ENCODE measurements around the gene CWH43. TPM values are rescaled to one million over a fixed set of nuclear protein-coding genes. Genes with fewer than 3 reads are reported as not detected.
"Not testable (repeated sequence)": the region's sequence is repeated elsewhere in the genome, so short reads cannot be mapped to it uniquely, and the experiment has no call there.

The CWH43 gene
- total RNA-seq, 4 donors from 2014 or later: not detected

GRCh38 chr4:48970471-48970921 lies 15.6 kb upstream of the CWH43 start:
- Histone ChIP-seq H3K36me3 (no peaks in the 10 kb centered on the region), H3K9me3 (no peaks in the 10 kb centered on the region), H3K27ac (no peak overlapping the region), H3K27me3 (no peaks in the 10 kb centered on the region), H3K4me1 (no peaks in the 10 kb centered on the region), H3K4me3 (no peak overlapping the region)
- DNase-seq (ENCODE audit: low spot score in 2 of 2): no peak
- 51 to 65% methylated on average over 3 of the region's 3 CpGs for WGBS, 2 donors
- TF ChIP-seq, protein P1, sequence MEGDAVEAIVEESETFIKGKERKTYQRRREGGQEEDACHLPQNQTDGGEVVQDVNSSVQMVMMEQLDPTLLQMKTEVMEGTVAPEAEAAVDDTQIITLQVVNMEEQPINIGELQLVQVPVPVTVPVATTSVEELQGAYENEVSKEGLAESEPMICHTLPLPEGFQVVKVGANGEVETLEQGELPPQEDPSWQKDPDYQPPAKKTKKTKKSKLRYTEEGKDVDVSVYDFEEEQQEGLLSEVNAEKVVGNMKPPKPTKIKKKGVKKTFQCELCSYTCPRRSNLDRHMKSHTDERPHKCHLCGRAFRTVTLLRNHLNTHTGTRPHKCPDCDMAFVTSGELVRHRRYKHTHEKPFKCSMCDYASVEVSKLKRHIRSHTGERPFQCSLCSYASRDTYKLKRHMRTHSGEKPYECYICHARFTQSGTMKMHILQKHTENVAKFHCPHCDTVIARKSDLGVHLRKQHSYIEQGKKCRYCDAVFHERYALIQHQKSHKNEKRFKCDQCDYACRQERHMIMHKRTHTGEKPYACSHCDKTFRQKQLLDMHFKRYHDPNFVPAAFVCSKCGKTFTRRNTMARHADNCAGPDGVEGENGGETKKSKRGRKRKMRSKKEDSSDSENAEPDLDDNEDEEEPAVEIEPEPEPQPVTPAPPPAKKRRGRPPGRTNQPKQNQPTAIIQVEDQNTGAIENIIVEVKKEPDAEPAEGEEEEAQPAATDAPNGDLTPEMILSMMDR (IDR thresholded peaks at IDR 0.05): no peak
- TF ChIP-seq POLR2A (IDR thresholded peaks at IDR 0.05): no peak
- TF ChIP-seq EP300 (IDR thresholded peaks at IDR 0.05): no peak

- H3K4me1 ChIP-seq: no peaks in the 10 kb centered on the region
- no peak for DNase-seq (ENCODE audit: low spot score in 2 of 2)
- 51 to 61% methylated on average over 2 of the region's 2 CpGs for WGBS, 2 donors
- TF ChIP-seq POLR2A (IDR thresholded peaks at IDR 0.05): no peak
- TF ChIP-seq, protein P1 (IDR thresholded peaks at IDR 0.05): no peak
- no peak for TF ChIP-seq EP300 (IDR thresholded peaks at IDR 0.05)
- H3K4me3 ChIP-seq: no peak overlapping the region
- H3K9me3 ChIP-seq: no peaks in the 10 kb centered on the region
- no peaks in the 10 kb centered on the region for H3K27me3 ChIP-seq
- H3K36me3 ChIP-seq: no peaks in the 10 kb centered on the region
- no peak overlapping the region for H3K27ac ChIP-seq
These were observed 11.0 kb upstream of the CWH43 start for GRCh38 chr4:48974979-48975640.

- TF ChIP-seq, protein P1 (IDR thresholded peaks at IDR 0.05): no peak
- TF ChIP-seq POLR2A (IDR thresholded peaks at IDR 0.05): no peak
- TF ChIP-seq EP300 (IDR thresholded peaks at IDR 0.05): no peak
- 68 to 69% methylated on average over 4 of the region's 4 CpGs for WGBS, 2 donors
- H3K4me3 ChIP-seq: no peak overlapping the region
- DNase-seq (ENCODE audit: low spot score in 2 of 2): no peak
- H3K9me3 ChIP-seq: no peaks in the 10 kb centered on the region
- no peak overlapping the region for H3K27ac ChIP-seq
- H3K4me1 ChIP-seq: no peaks in the 10 kb centered on the region
- no peaks in the 10 kb centered on the region for H3K36me3 ChIP-seq
- no peaks in the 10 kb centered on the region for H3K27me3 ChIP-seq
These were observed 10.0 kb upstream of the CWH43 start for GRCh38 chr4:48976041-48976440.

GRCh38 chr4:48979914-48980579 lies 6.0 kb upstream of the CWH43 start:
- DNase-seq (ENCODE audit: low spot score in 2 of 2): no peak
- H3K4me3 ChIP-seq: no peak overlapping the region
- 52 to 63% methylated on average over 6 of the region's 6 CpGs for WGBS, 2 donors
- H3K9me3 ChIP-seq: peaks cover 0 to 12% (median 0%) of the 10 kb centered on the region in 4 donors
- TF ChIP-seq POLR2A (IDR thresholded peaks at IDR 0.05): no peak
- TF ChIP-seq, protein P1 (IDR thresholded peaks at IDR 0.05): no peak
- no peak for TF ChIP-seq EP300 (IDR thresholded peaks at IDR 0.05)
- no peak overlapping the region for H3K27ac ChIP-seq
- peaks cover 0 to under 1% of the 10 kb centered on the region in 2 donors for H3K27me3 ChIP-seq
- no peaks in the 10 kb centered on the region for H3K4me1 ChIP-seq
- H3K36me3 ChIP-seq: no peaks in the 10 kb centered on the region

DNA sequence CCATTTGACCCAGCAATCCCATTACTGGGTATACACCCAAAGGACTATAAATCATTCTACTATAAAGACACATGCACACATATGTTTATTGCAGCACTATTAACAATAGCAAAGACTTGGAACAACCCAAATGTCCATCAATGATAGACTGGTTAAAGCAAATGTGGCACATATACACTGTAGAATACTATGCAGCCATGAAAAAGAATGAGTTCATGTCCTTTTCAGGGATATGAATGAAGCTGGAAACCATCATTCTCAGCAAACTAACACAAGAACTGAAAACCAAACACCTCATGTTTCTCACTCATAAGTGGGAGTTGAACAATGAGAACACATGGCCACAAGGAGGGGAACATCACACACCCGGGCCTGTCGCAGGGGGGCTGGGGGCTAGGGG lies 2.1 kb upstream of the CWH43 start:
- DNase-seq (ENCODE audit: low spot score in 2 of 2); H3K4me1 ChIP-seq; H3K4me3 ChIP-seq; H3K27ac ChIP-seq; H3K36me3 ChIP-seq: not testable (repeated sequence)
- Histone ChIP-seq H3K27me3 (peaks cover 0 to 34% of the 10 kb centered on the region in 2 donors), H3K9me3 (peaks cover 0 to 12% (median 0%) of the 10 kb centered on the region in 4 donors)
- WGBS, 2 donors: 86 to 93% methylated on average over 2 of the region's 2 CpGs
